A549 (cell line): ENCODE results near the gene SKAP1.
"Not testable (repeated sequence)": the region's sequence is repeated elsewhere in the genome, so short reads cannot be mapped to it uniquely, and the experiment has no call there.

Source experiments
- BHLHE40 ChIP-seq: IDR thresholded peaks from 2 replicates; pipeline ENCODE4 v1.6.1; 2012; ENCODE audit warnings: low read depth, low read length, inconsistent platforms
- CBX2 ChIP-seq: fragments of 200-600 bp; sonication (generic); IDR thresholded peaks from 2 replicates; pipeline ENCODE4 v1.6.1; 2016; ENCODE audit warnings: low read depth, mild to moderate bottlenecking, borderline replicate concordance
- EP300 ChIP-seq, 2 experiments: fragments of >200 bp; sonication (Bioruptor Twin); formaldehyde crosslinking; IDR thresholded peaks; 2 replicates in 1 of 2; 3 replicates in 1 of 2; pipeline ENCODE4 v1.6.1; 2016 to 2017
- JUN ChIP-seq, 2 experiments: fragments of >200 bp; sonication (Bioruptor Twin); formaldehyde crosslinking; IDR thresholded peaks; 2 replicates in 1 of 2; 3 replicates in 1 of 2; pipeline ENCODE4 v1.6.1; 2016 to 2017
- KDM5A ChIP-seq: fragments of 200-600 bp; sonication (generic); IDR thresholded peaks from 2 replicates; pipeline ENCODE4 v1.6.1; 2016; ENCODE audit warnings: antibody characterized with exemption, mild to moderate bottlenecking
- MAFK ChIP-seq: fragments of 450-650 bp; IDR thresholded peaks from 2 replicates; pipeline ENCODE4 v1.6.1; 2014; ENCODE audit not compliant: partially characterized antibody
- NPAS2 ChIP-seq: fragments of 250-450 bp; sonication (Bioruptor Pico); IDR thresholded peaks from 2 replicates; pipeline ENCODE4 v1.8.0; 2022; ENCODE audit warnings: mild to moderate bottlenecking, moderate library complexity, borderline replicate concordance
- POLR2A ChIP-seq: IDR thresholded peaks from 2 replicates; pipeline ENCODE4 v1.6.1; 2012; ENCODE audit warnings: mild to moderate bottlenecking, low read length
- SMC3 ChIP-seq: fragments of >200 bp; sonication (Bioruptor Twin); formaldehyde crosslinking; IDR thresholded peaks from 3 replicates; pipeline ENCODE4 v1.6.1; 2018; ENCODE audit warnings: inconsistent platforms
- TP53 ChIP-seq: fragments of 250-450 bp; sonication (Bioruptor Pico); IDR thresholded peaks from 2 replicates; pipeline ENCODE4 v1.5.0; 2021; ENCODE audit warnings: mild to moderate bottlenecking, moderate library complexity
- TF ChIP-seq, protein P1 (sequence below): fragments of >200 bp; sonication (Bioruptor Twin); formaldehyde crosslinking; IDR thresholded peaks from 3 replicates; pipeline ENCODE4 v1.5.1; 2016
- TF ChIP-seq, protein P2 (sequence below): IDR thresholded peaks from 2 replicates; pipeline ENCODE4 v1.6.1; 2012
- TF ChIP-seq, protein P3 (sequence below): fragments of 450-650 bp; IDR thresholded peaks from 2 replicates; pipeline ENCODE4 v1.6.1; 2014; ENCODE audit warnings: antibody characterized with exemption
- TF ChIP-seq, protein P4 (sequence below): fragments of 200-600 bp; sonication (generic); IDR thresholded peaks from 2 replicates; pipeline ENCODE4 v1.6.1; 2016; ENCODE audit warnings: antibody characterized with exemption, mild to moderate bottlenecking, moderate library complexity

DNA sequence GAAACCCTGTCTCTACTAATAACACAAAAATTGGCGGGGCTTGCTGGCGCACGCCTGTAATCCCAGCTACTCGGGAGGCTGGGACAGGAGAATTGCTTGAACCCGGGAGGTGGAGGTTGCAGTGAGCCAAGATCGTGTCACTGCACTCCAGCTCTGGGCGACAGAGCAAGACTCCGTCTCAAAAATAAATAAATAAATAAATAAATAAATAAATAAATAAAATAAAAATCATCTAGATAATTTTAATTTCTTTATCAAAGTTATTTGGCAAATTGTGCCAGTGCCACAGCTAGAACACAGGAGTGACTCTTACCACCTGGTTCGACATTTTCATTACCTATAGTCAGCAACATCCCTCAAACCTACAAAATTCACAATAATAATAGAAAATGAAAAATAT is 143.1 kb downstream of the SKAP1 start:
- not testable (repeated sequence) for TF ChIP-seq POLR2A; JUN (IDR thresholded peaks at IDR 0.05); KDM5A; EP300 (IDR thresholded peaks at IDR 0.05); TP53; CBX2; BHLHE40; SMC3; NPAS2; MAFK
- TF ChIP-seq, protein P1, sequence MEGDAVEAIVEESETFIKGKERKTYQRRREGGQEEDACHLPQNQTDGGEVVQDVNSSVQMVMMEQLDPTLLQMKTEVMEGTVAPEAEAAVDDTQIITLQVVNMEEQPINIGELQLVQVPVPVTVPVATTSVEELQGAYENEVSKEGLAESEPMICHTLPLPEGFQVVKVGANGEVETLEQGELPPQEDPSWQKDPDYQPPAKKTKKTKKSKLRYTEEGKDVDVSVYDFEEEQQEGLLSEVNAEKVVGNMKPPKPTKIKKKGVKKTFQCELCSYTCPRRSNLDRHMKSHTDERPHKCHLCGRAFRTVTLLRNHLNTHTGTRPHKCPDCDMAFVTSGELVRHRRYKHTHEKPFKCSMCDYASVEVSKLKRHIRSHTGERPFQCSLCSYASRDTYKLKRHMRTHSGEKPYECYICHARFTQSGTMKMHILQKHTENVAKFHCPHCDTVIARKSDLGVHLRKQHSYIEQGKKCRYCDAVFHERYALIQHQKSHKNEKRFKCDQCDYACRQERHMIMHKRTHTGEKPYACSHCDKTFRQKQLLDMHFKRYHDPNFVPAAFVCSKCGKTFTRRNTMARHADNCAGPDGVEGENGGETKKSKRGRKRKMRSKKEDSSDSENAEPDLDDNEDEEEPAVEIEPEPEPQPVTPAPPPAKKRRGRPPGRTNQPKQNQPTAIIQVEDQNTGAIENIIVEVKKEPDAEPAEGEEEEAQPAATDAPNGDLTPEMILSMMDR: not testable (repeated sequence)
- TF ChIP-seq, protein P2, sequence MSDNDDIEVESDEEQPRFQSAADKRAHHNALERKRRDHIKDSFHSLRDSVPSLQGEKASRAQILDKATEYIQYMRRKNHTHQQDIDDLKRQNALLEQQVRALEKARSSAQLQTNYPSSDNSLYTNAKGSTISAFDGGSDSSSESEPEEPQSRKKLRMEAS: not testable (repeated sequence)
- TF ChIP-seq, protein P3, sequence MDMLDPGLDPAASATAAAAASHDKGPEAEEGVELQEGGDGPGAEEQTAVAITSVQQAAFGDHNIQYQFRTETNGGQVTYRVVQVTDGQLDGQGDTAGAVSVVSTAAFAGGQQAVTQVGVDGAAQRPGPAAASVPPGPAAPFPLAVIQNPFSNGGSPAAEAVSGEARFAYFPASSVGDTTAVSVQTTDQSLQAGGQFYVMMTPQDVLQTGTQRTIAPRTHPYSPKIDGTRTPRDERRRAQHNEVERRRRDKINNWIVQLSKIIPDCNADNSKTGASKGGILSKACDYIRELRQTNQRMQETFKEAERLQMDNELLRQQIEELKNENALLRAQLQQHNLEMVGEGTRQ: not testable (repeated sequence)
- TF ChIP-seq, protein P4, sequence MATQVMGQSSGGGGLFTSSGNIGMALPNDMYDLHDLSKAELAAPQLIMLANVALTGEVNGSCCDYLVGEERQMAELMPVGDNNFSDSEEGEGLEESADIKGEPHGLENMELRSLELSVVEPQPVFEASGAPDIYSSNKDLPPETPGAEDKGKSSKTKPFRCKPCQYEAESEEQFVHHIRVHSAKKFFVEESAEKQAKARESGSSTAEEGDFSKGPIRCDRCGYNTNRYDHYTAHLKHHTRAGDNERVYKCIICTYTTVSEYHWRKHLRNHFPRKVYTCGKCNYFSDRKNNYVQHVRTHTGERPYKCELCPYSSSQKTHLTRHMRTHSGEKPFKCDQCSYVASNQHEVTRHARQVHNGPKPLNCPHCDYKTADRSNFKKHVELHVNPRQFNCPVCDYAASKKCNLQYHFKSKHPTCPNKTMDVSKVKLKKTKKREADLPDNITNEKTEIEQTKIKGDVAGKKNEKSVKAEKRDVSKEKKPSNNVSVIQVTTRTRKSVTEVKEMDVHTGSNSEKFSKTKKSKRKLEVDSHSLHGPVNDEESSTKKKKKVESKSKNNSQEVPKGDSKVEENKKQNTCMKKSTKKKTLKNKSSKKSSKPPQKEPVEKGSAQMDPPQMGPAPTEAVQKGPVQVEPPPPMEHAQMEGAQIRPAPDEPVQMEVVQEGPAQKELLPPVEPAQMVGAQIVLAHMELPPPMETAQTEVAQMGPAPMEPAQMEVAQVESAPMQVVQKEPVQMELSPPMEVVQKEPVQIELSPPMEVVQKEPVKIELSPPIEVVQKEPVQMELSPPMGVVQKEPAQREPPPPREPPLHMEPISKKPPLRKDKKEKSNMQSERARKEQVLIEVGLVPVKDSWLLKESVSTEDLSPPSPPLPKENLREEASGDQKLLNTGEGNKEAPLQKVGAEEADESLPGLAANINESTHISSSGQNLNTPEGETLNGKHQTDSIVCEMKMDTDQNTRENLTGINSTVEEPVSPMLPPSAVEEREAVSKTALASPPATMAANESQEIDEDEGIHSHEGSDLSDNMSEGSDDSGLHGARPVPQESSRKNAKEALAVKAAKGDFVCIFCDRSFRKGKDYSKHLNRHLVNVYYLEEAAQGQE: not testable (repeated sequence)
